A673 (cell line): ENCODE measurements around the gene TAF3. TPM values are rescaled to one million over a fixed set of nuclear protein-coding genes. Genes with fewer than 3 reads are reported as not detected.
A peak's percentile ranks its signal among the peaks of the same experiment; 100 is the strongest.

Experiments
- BruUV-seq: library from RNA; stranded (reverse); fragments of 400-500 nt; replicated peaks from 2 replicates; lab custom pipeline; 2021; lab: Mats Ljungman, UMichigan
- CTCF ChIA-PET: fragments of 300-600 bp; sonication (Branson Sonifier 250); formaldehyde crosslinking; loops from one replicate; lab custom pipeline; 2022; ENCODE audit warnings: antibody characterized with exemption; lab: Charles Lee
- POLR2A ChIA-PET: fragments of 300-600 bp; sonication (Branson Sonifier 250); formaldehyde crosslinking; loops from one replicate; lab custom pipeline; 2022; ENCODE audit warnings: antibody characterized with exemption; ENCODE audit not compliant: low non-redundant PET; lab: Charles Lee
- DNase-seq: peaks from one replicate; pipeline ENCODE4 v3.0.0-alpha.2; 2015; ENCODE audit warnings: low spot score
- H3K27ac ChIP-seq: fragments of 200-600 bp; sonication (generic); 2 replicates; pipeline ENCODE4 v1.5.1; 2016; ENCODE audit warnings: mixed run types, low read depth, mild to moderate bottlenecking, mixed read lengths, antibody characterized with exemption, low read length; ENCODE audit not compliant: poor library complexity, severe bottlenecking
- H3K27me3 ChIP-seq: fragments of 200-600 bp; sonication (generic); replicated peaks from 2 replicates; pipeline ENCODE4 v1.6.1; 2017; ENCODE audit warnings: mixed run types, low read depth, mild to moderate bottlenecking, mixed read lengths, antibody characterized with exemption, low read length; ENCODE audit not compliant: insufficient read depth, poor library complexity
- H3K36me3 ChIP-seq: fragments of 200-600 bp; sonication (generic); 2 replicates; pipeline ENCODE4 v1.6.1; 2016; ENCODE audit warnings: mixed run types, mild to moderate bottlenecking, mixed read lengths, antibody characterized with exemption, low read length; ENCODE audit not compliant: insufficient read depth, poor library complexity, severe bottlenecking
- H3K4me1 ChIP-seq: fragments of 200-600 bp; sonication (generic); 2 replicates; pipeline ENCODE4 v1.6.1; 2017; ENCODE audit warnings: mixed run types, mild to moderate bottlenecking, mixed read lengths, antibody characterized with exemption, low read length; ENCODE audit not compliant: insufficient read depth, poor library complexity, severe bottlenecking
- H3K4me3 ChIP-seq: fragments of 200-600 bp; sonication (generic); 2 replicates; pipeline ENCODE4 v1.5.1; 2016; ENCODE audit warnings: low read depth, mixed run types, mild to moderate bottlenecking, mixed read lengths, low read length; ENCODE audit not compliant: poor library complexity, severe bottlenecking
- H3K9me3 ChIP-seq: fragments of 200-600 bp; sonication (generic); 2 replicates; pipeline ENCODE4 v1.6.1; 2016; ENCODE audit warnings: mixed run types, low read depth, mild to moderate bottlenecking, mixed read lengths, antibody characterized with exemption, low read length; ENCODE audit not compliant: poor library complexity, severe bottlenecking
- EZH2 ChIP-seq: fragments of 200-600 bp; sonication (generic); IDR thresholded peaks from 2 replicates; pipeline ENCODE4 v1.6.1; 2017; ENCODE audit warnings: borderline replicate concordance, low read depth, mild to moderate bottlenecking, mixed read lengths, antibody characterized with exemption, low read length; ENCODE audit not compliant: poor library complexity, severe bottlenecking
- intact Hi-C: fragments of 100-400 bp; cut with micrococcal nuclease; formaldehyde crosslinking; loops from one replicate; pipeline ENCODE4 v1.10.0; 2022; ENCODE audit not compliant: unreplicated experiment
- total RNA-seq: library from RNA; stranded (reverse); gene quantifications from 2 replicates; pipeline ENCODE4 v1.2.3, GENCODE V29; 2021
- TF ChIP-seq, protein P1 (sequence below): fragments of 300-800, 200-600 bp; sonication (generic); conservative IDR thresholded peaks from 2 replicates; pipeline ENCODE4 v1.5.1; 2017; ENCODE audit warnings: low read depth, mild to moderate bottlenecking, antibody characterized with exemption, low read length, moderate library complexity, mixed read lengths

Gene TAF3
- total RNA-seq, 1 experiment from 2014 or later = 14.0 TPM

DNA sequence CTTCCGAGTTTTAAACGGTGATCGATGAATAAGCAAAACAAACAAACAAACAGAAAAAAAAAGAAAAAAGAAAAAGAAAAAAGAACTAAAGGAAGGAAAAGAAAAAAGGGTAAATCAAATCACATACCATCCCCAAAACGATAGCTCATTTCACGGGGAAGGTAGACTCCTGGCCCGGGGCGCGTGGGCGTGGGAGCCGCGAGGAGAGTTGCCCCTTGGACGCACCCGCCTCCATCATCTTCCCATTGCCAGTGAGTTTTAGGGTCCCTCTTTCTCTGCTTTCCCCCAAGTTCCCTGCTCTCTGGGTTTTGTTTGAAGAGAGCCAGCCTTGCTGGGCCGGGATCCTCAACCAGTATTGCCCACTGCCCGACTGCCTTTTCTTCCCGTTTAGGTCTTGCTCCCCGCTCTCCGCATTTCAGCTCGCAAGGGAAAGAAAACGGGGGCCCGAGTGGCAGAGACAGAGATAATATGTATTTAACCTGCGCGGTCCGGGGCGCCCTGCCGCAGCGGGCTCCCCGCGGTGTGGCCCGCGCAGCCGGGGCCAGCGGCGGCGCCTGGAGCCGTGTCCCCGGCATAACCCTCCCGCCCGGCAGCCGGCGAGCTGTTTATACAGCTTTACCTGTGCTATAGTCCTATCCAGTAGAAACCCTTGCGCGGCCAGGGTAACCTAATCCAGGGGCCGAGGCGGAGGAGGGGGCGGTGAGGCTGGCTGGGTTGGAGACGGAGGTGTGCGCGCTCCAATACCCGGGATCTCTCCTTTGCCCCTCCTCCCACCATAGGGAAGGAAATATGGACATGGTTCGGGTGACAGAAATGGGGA is 230.9 kb downstream of the TAF3 start:
- intact Hi-C loops = no loop called here
- DNase-seq = no peak
- Histone ChIP-seq H3K27me3 (peaks cover 87% of the 10 kb centered on the region), H3K9me3 (no peaks in the 10 kb centered on the region), H3K4me3 (peak overlapping the region; percentile 49), H3K36me3 (no peaks in the 10 kb centered on the region), H3K27ac (no peak overlapping the region), H3K4me1 (peaks cover 18% of the 10 kb centered on the region)
- TF ChIP-seq, protein P1, sequence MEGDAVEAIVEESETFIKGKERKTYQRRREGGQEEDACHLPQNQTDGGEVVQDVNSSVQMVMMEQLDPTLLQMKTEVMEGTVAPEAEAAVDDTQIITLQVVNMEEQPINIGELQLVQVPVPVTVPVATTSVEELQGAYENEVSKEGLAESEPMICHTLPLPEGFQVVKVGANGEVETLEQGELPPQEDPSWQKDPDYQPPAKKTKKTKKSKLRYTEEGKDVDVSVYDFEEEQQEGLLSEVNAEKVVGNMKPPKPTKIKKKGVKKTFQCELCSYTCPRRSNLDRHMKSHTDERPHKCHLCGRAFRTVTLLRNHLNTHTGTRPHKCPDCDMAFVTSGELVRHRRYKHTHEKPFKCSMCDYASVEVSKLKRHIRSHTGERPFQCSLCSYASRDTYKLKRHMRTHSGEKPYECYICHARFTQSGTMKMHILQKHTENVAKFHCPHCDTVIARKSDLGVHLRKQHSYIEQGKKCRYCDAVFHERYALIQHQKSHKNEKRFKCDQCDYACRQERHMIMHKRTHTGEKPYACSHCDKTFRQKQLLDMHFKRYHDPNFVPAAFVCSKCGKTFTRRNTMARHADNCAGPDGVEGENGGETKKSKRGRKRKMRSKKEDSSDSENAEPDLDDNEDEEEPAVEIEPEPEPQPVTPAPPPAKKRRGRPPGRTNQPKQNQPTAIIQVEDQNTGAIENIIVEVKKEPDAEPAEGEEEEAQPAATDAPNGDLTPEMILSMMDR = no peak
- TF ChIP-seq EZH2 = peak; percentile 82
- POLR2A ChIA-PET = no interaction called here
- CTCF ChIA-PET = interaction anchor here (0.5 kb wide), 2 partner anchors 12 to 165 kb away, joined by 6 to 11 read pairs; no protein-coding TSS in a partner anchor
- no TSS peak for BruUV-seq

DNA sequence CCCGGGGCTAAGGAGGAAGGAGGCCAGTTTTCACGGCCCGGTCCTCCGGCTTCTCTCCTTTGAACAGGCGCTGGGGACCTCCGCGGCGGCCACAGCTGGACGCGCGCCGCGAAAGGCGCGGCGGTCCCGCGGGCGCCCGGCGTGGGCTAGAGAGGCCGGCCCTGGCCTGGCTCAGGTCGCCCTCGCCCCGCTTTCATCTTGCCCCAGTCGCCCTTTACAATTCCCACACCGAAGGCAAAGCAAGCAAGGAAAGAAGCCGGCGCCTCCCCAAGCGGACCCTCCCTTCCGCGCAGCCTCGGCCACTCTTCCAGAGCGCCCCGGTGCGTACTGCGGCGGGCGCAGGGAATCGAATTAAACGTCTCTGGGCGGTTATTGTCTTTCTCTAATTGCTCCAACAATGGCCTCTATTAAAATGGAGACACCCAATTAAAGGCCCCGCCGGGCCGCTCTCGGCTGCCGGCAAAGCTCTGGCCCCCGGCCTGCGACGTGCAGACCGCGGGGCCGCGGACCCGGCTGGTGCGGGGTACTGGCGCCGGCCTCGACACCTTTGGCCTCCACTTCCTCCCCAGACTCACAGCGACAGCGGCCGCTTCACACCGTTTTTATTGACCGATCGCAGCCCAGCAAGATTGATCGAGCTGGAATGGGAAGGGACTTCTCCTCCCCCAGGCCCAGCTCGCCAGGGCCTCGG is 231.7 kb downstream of the TAF3 start:
- BruUV-seq = no TSS peak
- intact Hi-C loops = loop anchor here (5.0 to 10.0 kb wide), 4 partner anchors 178 to 1155 kb away; no protein-coding TSS in a partner anchor
- TF ChIP-seq, protein P1 = no peak
- TF ChIP-seq EZH2 = peak; percentile 97
- no peaks in the 10 kb centered on the region for H3K36me3 ChIP-seq
- H3K27ac ChIP-seq = no peak overlapping the region
- H3K4me3 ChIP-seq = peak overlapping the region; percentile 49
- DNase-seq = no peak
- CTCF ChIA-PET = interaction anchor here (0.5 kb wide), 1 partner anchor 9 kb away, joined by 4 read pairs; no protein-coding TSS in a partner anchor
- H3K9me3 ChIP-seq = no peaks in the 10 kb centered on the region
- peaks cover 83% of the 10 kb centered on the region for H3K27me3 ChIP-seq
- POLR2A ChIA-PET = no interaction called here
- H3K4me1 ChIP-seq = peaks cover 22% of the 10 kb centered on the region

DNA sequence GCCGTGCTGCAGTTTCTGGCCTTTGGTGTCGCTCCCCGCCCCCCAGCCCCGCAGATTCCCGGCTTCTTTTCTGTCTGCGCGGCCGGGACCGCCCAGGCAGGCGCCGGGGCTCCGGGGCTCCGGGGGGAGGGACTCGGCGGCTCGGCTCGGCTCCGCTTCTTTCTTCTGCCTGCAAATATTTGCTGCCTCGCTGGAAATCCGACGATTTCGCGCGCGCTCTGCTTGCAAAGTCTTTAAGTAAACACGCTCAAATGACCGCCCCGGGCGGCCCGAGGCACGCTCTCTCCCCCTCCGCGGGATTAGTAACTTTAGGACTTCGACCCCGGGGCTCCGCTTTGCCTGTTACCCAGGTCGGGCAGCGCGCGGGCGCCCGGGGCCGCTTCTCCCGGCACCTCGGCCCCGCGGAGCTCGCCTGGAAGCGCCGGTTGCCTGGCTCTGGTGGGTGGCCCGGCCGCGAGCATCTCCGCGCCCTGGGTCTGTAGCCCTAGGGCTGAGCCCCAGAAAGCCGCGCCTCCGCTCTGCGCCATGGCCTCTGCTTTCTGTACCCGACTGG is 232.3 kb downstream of the TAF3 start:
- Histone ChIP-seq H3K36me3 (no peaks in the 10 kb centered on the region), H3K27ac (no peak overlapping the region), H3K9me3 (no peaks in the 10 kb centered on the region), H3K4me3 (peak overlapping the region; percentile 49), H3K27me3 (peaks cover 77% of the 10 kb centered on the region), H3K4me1 (peaks cover 22% of the 10 kb centered on the region)
- CTCF ChIA-PET = interaction anchor here (0.5 kb wide), 1 partner anchor 10 kb away, joined by 4 read pairs; no protein-coding TSS in a partner anchor
- peak; percentile 29 for TF ChIP-seq EZH2
- TF ChIP-seq, protein P1 = no peak
- intact Hi-C loops = loop anchor here (5.0 to 10.0 kb wide), 4 partner anchors 178 to 1154 kb away; no protein-coding TSS in a partner anchor
- POLR2A ChIA-PET = no interaction called here
- DNase-seq = peak; percentile 45
- BruUV-seq = no TSS peak
